ENCODE measurements around the gene SYT17.

The SYT17 gene

DNA sequence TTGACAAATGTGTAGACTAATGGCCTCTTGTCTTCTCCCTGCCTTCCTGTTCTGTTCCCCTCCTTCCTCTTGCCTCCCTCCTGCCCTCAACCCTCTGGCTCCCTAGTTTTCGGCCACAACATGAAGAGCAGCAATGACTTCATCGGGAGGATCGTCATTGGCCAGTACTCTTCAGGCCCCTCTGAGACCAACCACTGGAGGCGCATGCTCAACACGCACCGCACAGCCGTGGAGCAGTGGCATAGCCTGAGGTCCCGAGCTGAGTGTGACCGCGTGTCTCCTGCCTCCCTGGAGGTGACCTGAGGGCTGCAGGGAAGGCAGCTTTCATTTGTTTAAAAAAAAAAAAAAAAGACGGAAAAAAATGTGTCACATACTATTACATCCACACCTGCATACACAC is 98.7 kb downstream of the SYT17 start:
- no peak for DNase-seq (ENCODE audit: low spot score)

DNA sequence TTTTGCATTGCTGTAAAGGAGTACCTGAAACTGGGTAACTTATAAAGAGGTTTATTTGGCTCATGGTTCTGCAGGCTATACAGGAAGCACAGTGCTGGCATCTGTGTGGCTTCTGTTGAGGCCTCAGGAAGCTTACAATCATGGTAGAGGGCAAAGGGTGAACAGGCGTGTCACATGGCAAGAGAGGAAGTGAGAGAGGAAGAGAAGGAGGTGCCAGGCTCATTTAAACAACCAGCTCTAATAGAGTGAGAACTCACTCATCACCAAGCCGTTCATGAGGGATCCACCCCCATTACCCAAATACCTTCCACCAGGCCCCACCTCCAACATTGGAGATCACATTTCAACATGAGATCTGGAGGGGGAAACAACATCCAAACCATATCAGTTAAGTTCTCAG is 101.1 kb downstream of the SYT17 start:
- DNase-seq (ENCODE audit: low spot score), result no peak

DNA sequence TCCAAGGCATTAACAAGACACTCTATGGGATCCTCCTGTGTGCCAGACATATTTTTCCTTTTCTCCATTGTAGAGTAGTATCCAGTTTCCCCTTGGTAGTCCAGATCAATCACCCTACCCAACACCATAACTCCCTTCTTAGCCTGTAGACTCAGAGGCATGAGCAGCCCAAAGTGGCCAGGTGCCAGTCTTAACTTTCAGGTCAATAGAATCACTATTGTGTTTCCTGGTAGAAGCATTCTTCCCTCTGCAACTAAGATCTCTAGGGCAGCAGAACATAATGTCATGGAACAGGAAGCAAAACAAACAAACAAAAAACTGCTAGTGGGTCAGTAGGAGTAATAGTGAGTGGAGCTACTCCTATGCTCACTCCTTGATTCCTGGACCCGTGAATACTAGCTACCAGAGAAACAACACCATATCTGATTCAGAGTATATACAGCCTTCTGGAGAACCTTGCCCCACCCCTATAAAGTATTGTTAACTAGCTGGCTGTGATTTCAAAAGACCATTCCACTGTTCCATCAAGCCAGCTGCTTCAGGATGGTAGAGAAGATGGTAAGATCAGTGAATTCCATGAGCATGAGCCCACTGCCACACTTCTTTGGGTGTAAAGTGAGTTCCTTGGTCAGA is 106.2 kb downstream of the SYT17 start:
- no peak for DNase-seq (ENCODE audit: low spot score)

DNA sequence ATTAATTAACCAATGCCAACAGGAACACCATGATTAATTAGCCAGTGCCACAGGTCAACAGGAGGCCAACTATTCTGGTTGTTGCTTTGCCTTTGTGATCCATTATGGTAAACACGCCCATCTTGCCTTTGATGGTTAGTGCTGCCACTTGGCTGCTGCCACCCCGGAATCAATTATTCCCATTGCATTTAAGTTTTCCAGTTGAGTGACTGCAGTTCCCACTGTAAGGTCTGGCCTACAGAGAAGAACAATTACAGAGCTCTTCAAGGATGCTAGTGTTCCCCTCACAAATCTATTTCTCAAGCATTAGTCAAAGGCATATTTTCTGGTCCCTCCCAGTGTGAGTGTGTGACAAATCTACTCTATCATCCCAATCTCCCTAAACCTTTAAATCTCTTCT is 110.4 kb downstream of the SYT17 start:
- DNase-seq (ENCODE audit: low spot score), result no peak

DNA sequence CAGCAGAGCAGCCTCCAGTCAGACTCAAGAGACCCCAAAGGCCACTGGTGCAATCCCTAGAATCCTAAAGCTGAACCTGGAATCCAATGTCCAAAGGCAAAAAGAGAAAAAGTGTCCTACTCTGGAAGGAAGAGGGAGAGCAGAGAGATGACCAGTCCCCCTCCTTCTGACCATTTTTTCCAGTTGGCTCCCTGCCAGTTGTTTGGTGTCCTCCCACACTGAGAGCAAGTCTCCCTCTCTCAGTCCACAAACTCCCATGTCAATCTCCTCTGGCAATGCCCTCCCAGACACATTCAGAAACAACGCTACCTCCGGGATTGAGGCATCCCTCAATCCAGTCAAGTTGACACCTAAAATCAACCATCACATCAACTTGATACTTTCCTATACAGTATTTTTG is 113.2 kb downstream of the SYT17 start:
- no peak for DNase-seq (ENCODE audit: low spot score)

DNA sequence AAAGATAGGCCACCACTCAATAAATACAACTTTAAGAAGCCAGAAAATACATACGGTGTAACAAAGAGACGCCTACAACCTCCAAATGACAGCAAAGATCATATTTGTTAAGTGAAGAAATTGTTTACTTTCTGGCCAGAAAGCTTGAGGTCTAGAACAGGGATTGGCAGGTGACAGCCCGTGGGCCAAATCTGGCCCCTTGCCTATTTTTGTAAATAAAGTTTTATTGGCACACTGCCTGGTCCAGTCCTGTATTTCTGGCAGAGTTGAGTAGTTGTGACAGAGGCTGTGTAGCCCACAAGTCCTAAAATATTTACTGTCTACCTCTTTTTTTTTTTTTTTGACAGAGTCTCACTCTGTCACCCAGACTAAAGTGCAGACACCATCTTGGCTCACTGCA is 114.1 kb downstream of the SYT17 start:
- no peak for DNase-seq (ENCODE audit: low spot score)

DNA sequence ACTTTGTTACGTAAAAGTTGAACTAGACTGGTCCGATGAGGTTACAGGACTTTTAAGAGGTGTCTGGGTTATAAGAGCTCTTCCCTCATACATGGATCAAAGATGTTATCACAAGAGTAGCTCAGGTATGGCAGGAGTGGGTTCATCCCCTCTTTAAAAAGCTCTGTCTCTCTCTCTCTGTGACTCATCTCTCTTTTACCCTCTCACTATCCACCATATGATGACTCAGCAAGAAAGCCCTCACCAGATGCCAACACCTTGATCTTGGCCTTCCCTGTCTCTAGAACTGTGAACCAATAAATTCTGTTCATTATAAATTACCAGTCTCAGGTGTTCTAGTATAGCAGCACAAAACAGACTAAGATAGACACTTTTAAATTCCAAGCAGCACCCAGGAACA is 115.6 kb downstream of the SYT17 start:
- DNase-seq (ENCODE audit: low spot score), result no peak

DNA sequence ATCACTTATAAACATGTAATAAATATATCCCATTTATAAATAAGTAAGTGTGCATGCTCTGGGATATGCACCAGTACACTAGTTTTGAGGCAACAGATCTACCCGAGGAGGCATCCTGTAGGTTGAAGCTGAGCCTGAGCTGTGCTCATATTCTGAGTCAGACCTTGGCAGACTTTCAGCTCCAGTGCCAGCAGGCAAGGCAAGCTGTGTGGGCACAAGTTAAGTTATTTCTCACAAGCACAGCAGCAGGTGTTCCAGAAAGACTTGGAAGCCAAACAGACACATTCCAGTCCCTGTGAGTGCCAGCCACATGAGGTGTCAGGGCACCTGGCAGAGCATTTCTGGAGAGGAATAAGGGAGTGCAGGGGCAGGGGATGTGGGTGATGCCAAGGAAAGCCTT is 116.2 kb downstream of the SYT17 start:
- DNase-seq (ENCODE audit: low spot score), result no peak

DNA sequence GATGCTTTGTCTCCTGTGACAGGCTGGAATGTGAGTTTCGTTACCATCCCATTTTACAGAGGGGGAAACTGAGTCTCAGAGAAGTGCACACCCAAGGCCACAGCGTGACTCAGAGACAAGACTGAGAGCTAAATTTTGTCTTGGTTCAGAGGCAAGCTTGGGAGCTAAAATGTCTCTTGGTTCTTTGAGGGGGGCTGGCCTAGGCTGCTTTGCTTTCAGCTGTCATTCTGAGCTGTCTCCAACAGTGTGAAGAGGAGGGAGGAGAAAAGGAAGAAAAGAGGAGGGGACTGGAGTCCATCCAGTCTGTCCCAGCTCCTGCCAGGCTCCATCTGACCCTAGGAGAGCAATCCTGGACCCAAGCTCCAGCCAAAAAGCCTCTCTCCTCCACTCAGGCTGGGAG is 117.4 kb downstream of the SYT17 start, which contains the start of gene CLEC19A:
TSS of gene CLEC19A (plus strand) at position 301 of the 400 bp plus-strand sequence. CDS start 121 bp downstream, outside the sequence.
- DNase-seq (ENCODE audit: low spot score), result no peak

DNA sequence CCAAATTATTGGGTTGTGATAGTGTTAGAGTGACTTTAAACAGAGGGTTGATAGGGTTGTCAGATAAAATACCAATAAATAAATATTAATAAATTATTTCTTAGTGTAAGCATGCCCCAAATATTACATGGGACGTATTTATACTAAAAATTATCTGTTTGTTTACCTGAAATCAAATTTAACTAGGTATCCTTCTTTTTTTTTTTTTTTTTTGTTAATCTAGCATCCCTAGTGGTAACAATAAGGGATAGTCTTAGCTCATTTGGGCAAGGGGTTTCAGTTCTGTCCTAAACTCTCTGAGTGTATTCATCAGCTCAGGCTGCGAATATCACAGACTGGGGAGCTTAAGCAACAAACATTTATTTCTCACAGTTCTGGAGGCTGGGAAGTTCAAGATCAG is 118.8 kb downstream of the SYT17 start:
- DNase-seq (ENCODE audit: low spot score), result no peak

DNA sequence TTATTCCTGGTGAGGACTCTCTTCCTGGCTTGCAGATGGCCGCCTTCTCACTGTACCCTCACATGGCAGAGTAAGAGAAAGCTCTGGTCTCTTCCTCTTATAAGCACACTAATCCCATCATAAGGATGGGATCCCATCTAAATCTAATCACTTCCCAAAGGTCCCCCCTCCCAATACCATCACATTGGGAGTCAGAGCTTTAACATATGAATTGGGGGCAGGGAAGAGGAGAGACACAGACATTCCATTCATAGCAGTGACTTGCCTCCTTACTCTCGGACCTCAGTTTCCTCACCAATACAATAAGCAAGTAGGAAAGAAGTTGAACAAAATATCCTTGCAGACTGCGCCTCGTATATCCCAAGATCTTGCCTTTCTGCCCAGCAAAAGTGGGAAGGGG is 119.2 kb downstream of the SYT17 start:
- DNase-seq (ENCODE audit: low spot score), result no peak

DNA sequence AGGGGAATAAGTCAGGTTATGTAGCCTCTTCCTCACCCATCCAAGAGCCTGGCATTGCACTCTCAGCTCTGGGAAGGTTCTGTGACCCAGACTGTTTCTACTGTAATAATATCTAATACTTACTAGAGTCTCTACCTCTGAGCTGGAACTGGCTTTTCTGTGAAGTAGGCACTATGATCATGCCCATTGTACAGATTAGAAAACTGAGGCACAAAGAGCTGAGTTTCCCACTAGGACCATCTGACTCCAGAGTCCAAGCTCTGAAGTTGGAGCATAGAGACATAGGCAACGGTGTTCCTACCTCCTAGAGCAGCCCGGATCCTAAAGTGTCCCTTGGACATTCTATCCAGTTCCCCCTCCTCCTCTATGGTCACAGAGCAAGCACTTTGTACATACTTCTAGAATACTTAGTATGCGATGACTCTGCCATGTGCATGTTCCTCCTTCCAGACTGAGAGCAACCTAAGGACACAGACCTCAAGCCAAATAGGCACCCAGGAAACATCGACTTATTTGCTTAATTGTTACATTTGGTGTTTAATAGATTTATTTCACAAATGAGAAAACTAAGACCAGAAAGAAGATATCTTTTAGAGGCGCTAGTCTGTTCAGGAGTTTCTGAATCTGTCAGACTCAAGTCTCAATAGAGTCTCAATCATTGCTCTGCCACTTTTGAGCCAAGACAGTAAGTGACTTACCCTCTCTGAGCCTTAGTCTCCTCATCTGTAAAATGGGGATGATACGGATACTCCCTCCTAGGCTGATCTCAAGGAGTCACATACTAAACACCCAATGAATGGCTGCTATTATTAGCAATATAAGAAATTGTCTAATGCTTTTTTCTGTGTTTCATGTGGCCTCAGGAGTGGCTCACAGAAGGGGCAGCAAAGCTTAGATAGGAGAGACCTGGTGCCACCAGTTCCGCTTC is 121.1 kb downstream of the SYT17 start:
- no peak for DNase-seq (ENCODE audit: low spot score)

DNA sequence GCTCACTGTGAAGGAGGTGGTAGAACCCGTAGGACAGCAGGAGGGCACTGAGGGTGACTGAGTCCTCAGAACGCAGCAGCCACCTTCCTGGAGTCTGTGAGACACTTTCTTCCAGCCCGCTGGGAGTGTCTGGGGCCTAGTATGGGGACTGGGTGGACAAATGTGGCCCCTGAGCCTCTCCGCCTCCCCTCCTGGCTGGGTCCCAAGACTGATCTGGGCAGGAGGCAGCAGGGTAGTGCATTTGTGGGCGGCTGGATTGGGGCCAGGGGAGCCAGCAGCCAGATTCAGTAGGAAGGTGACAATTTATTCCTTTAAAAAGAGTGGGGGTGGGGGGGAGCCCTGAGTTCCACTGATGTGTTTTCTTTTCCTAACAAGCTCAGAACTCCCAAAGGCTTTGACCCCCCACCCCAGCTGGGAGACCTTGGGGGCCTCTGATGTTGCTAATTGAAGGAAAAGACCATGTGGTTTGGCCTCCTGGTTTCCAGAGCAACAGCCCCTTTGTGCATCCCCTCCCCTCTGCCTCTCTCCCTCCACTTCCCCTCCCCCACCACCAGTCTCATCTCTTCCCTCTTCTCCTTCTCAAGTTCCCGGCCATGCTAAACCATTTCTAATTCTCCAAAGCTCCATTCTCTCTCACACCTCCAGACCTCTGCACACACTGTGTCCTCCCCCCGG is 121.9 kb downstream of the SYT17 start:
- DNase-seq (ENCODE audit: low spot score), result no peak

DNA sequence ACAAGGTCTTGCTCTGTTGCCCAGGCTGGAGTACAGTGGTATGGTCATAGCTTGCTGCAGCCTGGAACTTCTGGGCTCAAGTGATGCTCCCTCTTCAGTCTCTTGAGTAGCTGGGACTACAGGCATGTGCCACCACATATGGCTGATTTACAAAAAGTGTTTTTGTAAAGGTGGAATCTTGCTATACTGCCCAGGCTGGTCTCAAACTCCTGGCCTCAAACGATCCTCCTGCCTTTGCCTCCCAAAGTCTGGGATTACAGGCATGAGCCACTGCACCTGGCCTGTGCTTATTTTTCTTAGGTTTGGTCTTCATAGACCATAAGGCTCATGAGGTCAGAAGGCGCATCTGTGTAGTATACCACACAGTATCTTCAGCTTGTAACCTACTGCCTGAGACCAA is 122.8 kb downstream of the SYT17 start:
- no peak for DNase-seq (ENCODE audit: low spot score)

DNA sequence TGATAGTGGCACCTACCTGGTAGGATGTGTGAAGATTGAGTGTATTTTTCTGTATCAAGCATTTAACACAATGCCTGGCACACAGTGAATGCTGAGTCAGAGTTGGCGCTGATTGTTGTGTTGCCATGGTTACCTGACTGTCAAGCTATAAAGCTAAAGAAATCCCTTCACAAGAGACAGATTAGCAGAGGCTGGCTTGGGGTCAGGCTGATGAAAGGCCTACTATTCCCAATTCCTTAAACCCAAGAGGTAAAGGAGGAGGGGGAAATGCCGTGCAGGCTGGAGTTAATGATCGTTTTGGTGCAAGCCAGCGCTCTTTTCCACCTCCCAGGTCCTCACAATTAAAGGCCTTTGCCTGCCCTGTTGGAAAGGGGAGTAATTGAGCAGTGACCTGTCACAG is 123.4 kb downstream of the SYT17 start:
- DNase-seq (ENCODE audit: low spot score), result no peak

DNA sequence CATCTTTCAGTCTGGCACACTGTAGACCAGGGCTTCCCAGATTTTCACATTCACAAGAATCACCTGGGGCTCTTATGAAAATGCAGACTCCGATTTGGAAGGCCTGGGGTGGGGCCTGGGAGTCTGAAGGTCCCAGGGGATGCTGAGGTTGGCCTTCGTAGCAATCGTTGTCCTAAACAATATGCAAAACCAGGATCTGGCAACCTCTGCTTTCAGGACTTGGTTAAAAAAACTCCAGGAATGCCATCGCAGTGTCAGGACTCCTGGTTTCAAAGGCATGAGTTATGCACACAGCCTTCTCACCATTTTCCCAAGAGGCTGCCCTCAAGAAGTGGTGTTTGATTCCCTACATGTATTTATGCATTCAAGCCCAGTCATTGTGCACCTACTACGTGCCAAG is 124.1 kb downstream of the SYT17 start:
- no peak for DNase-seq (ENCODE audit: low spot score)

DNA sequence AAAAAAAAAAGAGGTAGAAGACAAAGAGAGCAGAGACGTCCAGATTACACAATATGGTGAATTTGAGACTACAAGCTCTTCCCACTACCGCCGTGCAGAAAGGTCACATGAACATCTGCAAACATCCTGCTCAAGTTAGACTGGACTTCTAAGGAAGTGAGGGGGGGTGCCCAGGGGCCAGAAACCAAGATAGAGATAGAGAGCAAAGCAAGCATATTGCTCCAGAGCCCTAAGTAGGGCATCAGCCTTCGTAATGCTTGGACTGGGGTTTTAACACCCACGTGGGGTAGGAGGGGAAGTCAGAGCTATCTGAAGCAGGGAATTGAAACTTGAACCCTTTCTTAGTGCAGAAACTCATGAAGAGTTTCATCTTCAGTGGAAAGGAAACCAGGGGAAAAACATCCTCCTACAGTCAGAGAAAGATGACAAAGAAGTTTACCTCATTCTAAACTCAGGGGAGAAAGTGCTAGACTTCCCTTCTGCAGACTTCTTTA is 126.2 kb downstream of the SYT17 start:
- no peak for DNase-seq (ENCODE audit: low spot score)

DNA sequence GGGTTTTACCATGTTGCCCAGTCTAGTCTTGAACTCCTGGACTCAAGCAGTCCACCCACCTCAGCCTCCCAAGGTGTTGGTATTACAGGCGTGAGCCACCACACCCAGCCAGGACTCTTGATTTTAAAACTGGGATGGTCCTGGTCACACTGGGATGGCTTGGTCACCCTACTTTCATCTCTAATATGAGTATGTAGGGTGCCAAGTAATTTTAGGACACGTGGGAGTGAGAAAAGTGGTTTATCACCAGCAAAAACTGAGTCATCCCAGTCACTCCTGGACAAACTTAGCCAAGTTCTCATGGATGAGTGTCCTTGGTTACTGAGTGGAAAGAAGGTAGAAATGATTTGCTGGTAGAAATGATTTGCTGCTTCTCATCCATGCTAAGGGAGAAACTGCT is 127.4 kb downstream of the SYT17 start:
- no peak for DNase-seq (ENCODE audit: low spot score)

DNA sequence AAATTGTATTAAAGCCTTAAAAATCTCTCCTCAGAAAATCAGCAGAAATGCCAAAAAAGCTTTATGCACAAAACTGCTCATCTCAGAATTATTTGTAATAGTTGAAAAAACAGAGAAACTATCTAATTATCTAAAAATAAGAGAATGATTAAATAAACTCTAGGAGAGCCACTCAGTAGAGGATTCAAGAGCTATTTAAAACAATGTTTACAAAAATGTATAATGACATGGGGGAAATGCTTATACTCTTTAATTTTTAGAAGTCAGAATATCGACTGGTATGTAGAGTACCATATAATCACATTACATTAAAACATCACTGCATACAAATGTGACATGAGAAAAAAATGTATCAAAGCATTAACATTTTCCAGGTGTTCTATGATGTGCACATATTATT is 129.4 kb downstream of the SYT17 start:
- no peak for DNase-seq (ENCODE audit: low spot score)

DNA sequence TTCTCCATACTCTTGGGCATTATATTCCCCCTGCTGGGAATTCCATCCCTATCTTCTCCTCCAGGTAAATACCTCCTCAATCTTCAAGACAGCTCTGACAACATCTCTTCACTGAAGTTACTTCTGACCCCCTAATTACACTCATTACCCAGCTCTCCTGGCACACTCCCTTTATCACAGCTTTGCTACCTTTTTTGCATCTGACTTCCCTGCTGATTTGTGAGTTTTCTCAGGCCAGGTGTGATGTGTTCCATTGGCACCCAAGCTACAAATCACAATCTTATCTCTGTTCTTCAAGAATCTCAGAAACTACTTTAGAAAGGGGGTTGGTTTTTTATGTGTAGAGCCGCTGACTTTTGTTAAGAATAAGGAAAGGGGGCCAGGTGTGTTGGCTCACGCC is 131.5 kb downstream of the SYT17 start:
- no peak for DNase-seq (ENCODE audit: low spot score)

DNA sequence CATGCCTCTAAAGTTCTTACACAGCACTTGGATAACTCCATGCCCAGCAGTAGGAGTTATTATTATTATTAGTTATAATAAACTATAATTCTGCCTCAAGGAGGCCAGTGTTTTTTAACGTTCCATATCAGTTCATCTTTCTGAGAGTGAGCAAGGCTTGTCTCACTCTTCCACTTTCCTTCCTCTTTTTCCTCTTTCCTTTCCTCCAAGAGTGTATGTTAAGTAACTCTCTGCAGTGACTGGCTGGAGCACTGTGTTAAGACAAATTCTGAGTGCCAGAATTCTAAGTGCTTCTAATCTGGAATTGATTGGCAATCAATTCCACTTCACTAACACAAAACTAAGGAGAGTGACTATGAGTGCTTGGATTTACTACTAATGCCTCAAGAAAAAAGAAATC is 133.9 kb downstream of the SYT17 start:
- no peak for DNase-seq (ENCODE audit: low spot score)

DNA sequence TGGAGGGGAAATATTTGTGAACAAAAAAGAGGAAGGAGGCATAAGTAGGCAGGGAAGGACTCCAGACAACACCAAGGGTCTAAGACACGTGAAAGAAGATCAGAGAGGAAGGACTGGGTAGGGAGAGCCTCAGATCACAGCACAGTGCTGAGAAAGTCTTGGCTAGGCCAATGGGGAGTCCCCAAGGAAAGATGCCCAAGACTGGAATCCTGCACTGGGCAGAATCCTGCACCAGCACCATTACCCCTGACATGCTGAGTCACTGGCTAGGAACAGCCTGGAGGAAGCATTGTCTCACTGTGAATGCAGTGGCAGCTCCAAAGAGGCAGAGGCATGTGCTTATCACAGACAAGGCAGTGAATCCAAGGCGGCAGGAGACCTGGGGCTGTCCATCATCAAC is 136.7 kb downstream of the SYT17 start:
- DNase-seq (ENCODE audit: low spot score), result no peak

DNA sequence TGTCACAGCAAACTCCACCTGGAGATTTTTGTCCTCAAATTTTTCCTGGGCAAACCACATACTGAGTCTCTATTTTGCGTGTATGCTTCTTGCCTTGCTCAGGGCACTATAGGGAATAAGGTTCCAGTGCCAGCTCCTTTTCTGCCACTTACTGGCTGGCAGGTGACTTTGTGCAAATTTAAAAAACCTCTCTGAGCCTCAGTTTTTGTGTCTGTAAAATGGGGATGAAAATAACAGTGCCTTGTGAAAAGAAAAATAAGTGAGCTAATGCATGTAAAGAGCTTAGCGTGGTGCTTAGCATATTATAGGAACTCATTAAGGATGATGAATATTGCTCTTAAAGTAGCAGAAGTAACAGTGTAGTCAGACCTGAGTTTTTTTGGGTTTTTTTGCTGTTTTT is 137.4 kb downstream of the SYT17 start:
- DNase-seq (ENCODE audit: low spot score), result no peak

All from kidney capillary endothelial cell (primary cell).